Endothelial cell of umbilical vein (primary cell): Measurements from ENCODE around the gene BMP2K. TPM values are rescaled to one million over a fixed set of nuclear protein-coding genes. Genes with fewer than 3 reads are reported as not detected.

Experiments
- BruUV-seq: library from RNA; stranded (reverse); fragments of 400-500 nt; replicated peaks from 2 replicates; lab custom pipeline; 2021; lab: Mats Ljungman, UMichigan
- CTCF ChIA-PET: fragments of 300-600, 350-600 bp; sonication (Branson Sonifier 250); formaldehyde crosslinking; loops from one replicate; lab custom pipeline; 2021; ENCODE audit warnings: antibody characterized with exemption, inconsistent platforms; lab: Charles Lee
- POLR2A ChIA-PET: fragments of 300-600, 350-600 bp; sonication (Branson Sonifier 250); formaldehyde crosslinking; loops from one replicate; lab custom pipeline; 2021; ENCODE audit warnings: antibody characterized with exemption, inconsistent platforms; lab: Charles Lee
- DNase-seq: peaks from one replicate; pipeline ENCODE4 v3.0.0-alpha.2; 2011; ENCODE audit warnings: low read depth, low spot score
- FAIRE-seq: peaks from 2 replicates; lab custom pipeline; 2011; peaks lifted over from hg19 to GRCh38; lab: Jason Lieb, UNC
- H2AFZ ChIP-seq: 2 replicates; pipeline ENCODE4 v1.6.0; 2012; ENCODE audit warnings: low read depth, low read length, control low read depth, inconsistent platforms
- H3K27ac ChIP-seq: 2 replicates; pipeline ENCODE4 v1.5.1; 2011; ENCODE audit warnings: low read depth, mild to moderate bottlenecking, control low read depth, low read length, moderate library complexity; ENCODE audit not compliant: insufficient read depth
- H3K27me3 ChIP-seq, 2 experiments: 2 replicates each; pipeline versions ENCODE4 v1.6.0 to v1.6.1; 2011; ENCODE audit warnings: low read length in 2 of 2, mixed read lengths in 1 of 2; ENCODE audit not compliant: control insufficient read depth in 2 of 2, insufficient read depth in 2 of 2
- H3K36me3 ChIP-seq, 2 experiments: 2 replicates in 1 of 2; 3 replicates in 1 of 2; pipeline ENCODE4 v1.5.1; 2011; ENCODE audit warnings: low read length in 2 of 2, mild to moderate bottlenecking in 1 of 2, moderate library complexity in 1 of 2; ENCODE audit not compliant: control insufficient read depth in 2 of 2, insufficient read depth in 2 of 2; ENCODE audit errors: extremely low read depth in 1 of 2
- H3K4me1 ChIP-seq: 3 replicates; pipeline ENCODE4 v1.5.1; 2011; ENCODE audit warnings: mild to moderate bottlenecking, low read length; ENCODE audit not compliant: control insufficient read depth, insufficient read depth; ENCODE audit errors: extremely low read depth
- H3K4me2 ChIP-seq: 2 replicates; pipeline ENCODE4 v1.6.1; 2011; ENCODE audit warnings: low read length, control low read depth, mixed read lengths; ENCODE audit not compliant: insufficient read depth
- H3K4me3 ChIP-seq, 3 experiments: fragments of 200-600 bp in 1 of 3; sonication (generic), shearing (Covaris generic) in 1 of 3; replicated peaks in 1 of 3; 2 replicates each; pipeline ENCODE4 v1.5.1; 2011 to 2016; ENCODE audit warnings: control low read depth in 3 of 3, low read length in 3 of 3, mild to moderate bottlenecking in 2 of 3, inconsistent platforms in 1 of 3, low read depth in 1 of 3, moderate library complexity in 1 of 3; ENCODE audit not compliant: insufficient read depth in 1 of 3
- H3K79me2 ChIP-seq: 2 replicates; pipeline ENCODE4 v1.6.0; 2012; ENCODE audit warnings: low read length, inconsistent platforms; ENCODE audit not compliant: control insufficient read depth, insufficient read depth
- H3K9ac ChIP-seq: replicated peaks from 2 replicates; pipeline ENCODE3; 2011; ENCODE audit warnings: low read length, control low read depth; ENCODE audit not compliant: insufficient read depth; ENCODE audit errors: extremely low read depth
- H3K9me1 ChIP-seq: replicated peaks from 3 replicates; pipeline ENCODE4 v1.6.0; 2011; ENCODE audit warnings: mild to moderate bottlenecking, low read length; ENCODE audit not compliant: control insufficient read depth, insufficient read depth; ENCODE audit errors: extremely low read depth
- H3K9me3 ChIP-seq: replicated peaks from 2 replicates; pipeline ENCODE4 v1.5.1; 2012; ENCODE audit warnings: low read length, inconsistent platforms; ENCODE audit not compliant: control insufficient read depth, insufficient read depth
- H4K20me1 ChIP-seq: replicated peaks from 2 replicates; pipeline ENCODE3; 2011; ENCODE audit warnings: mild to moderate bottlenecking, low read length; ENCODE audit not compliant: control insufficient read depth, insufficient read depth; ENCODE audit errors: extremely low read depth
- EZH2 ChIP-seq: IDR thresholded peaks from 2 replicates; pipeline ENCODE4 v1.6.1; 2012; ENCODE audit warnings: borderline replicate concordance, low read depth, mild to moderate bottlenecking, moderate library complexity, low read length, inconsistent platforms; ENCODE audit not compliant: severe bottlenecking
- FOS ChIP-seq: IDR thresholded peaks from 2 replicates; pipeline ENCODE4 v1.6.1; 2011; ENCODE audit warnings: mild to moderate bottlenecking, low read length, moderate library complexity, borderline replicate concordance; ENCODE audit not compliant: insufficient read depth
- GATA2 ChIP-seq: IDR thresholded peaks from 2 replicates; pipeline ENCODE4 v1.7.0; 2011; ENCODE audit warnings: low read depth, mild to moderate bottlenecking, moderate library complexity, mixed read lengths, low read length; ENCODE audit not compliant: insufficient read length, insufficient read depth
- JUN ChIP-seq: IDR thresholded peaks from 2 replicates; pipeline ENCODE4 v1.6.1; 2011; ENCODE audit warnings: borderline replicate concordance, low read depth; ENCODE audit not compliant: insufficient read length, insufficient read depth
- MYC ChIP-seq: IDR thresholded peaks from one replicate; pipeline ENCODE4 v1.6.1; 2011; ENCODE audit warnings: mild to moderate bottlenecking, low read depth, low read length
- POLR2A ChIP-seq: IDR thresholded peaks from 2 replicates; pipeline ENCODE4 v1.6.1; 2012; ENCODE audit warnings: low read depth, mild to moderate bottlenecking, control low read depth, low read length
- POLR2AphosphoS5 ChIP-seq: IDR thresholded peaks from 2 replicates; pipeline ENCODE4 v1.6.1; 2012; ENCODE audit warnings: low read depth, mild to moderate bottlenecking, control low read depth, low read length, moderate library complexity; ENCODE audit not compliant: insufficient read depth
- dilution Hi-C: fragments of 300-500 bp; cut with MboI; formaldehyde crosslinking; loops from one replicate; pipeline ENCODE4 v1.15.0; 2019; ENCODE audit warnings: low sequenced_read_pairs; ENCODE audit not compliant: extremely low pct_ligation_motif_present
- intact Hi-C: fragments of 100-400 bp; cut with micrococcal nuclease; formaldehyde crosslinking; loops from one replicate; pipeline ENCODE4 v1.10.0; 2022
- polyA plus RNA-seq, 4 experiments: library from polyadenylated mRNA; depleted of rRNA in 3 of 4; stranded (reverse) in 3 of 4; unstranded in 1 of 4; fragments of >200 nt; gene quantifications; 2 replicates each; pipeline versions ENCODE4 v1.2.1 to v1.2.3, GENCODE V29; 2011 to 2012; ENCODE audit warnings: missing spikeins in 1 of 4
- total RNA-seq: library from RNA; stranded (reverse); gene quantifications from 2 replicates; pipeline ENCODE4 v1.2.3, GENCODE V29; 2021
- TF ChIP-seq, protein P1 (sequence below): IDR thresholded peaks from 2 replicates; pipeline ENCODE4 v1.6.1; 2011; ENCODE audit not compliant: insufficient read depth, insufficient read length
- TF ChIP-seq, protein P2 (sequence below), 2 donors: IDR thresholded peaks; 1 replicate in 1 of 2; 2 replicates in 1 of 2; pipeline ENCODE4 v1.5.1; 2011; ENCODE audit warnings: low read length in 2 of 2, mild to moderate bottlenecking in 2 of 2, moderate library complexity in 2 of 2, control low read depth in 1 of 2, inconsistent platforms in 1 of 2, low read depth in 1 of 2; ENCODE audit not compliant: insufficient read depth in 1 of 2; ENCODE audit errors: extremely low read depth in 1 of 2

The BMP2K gene
- total and polyA plus RNA-seq, 2 donors (not counting 3 experiments of a cell fraction or from before 2014, with no cell fraction given), result 16.1 to 37.9 TPM

DNA sequence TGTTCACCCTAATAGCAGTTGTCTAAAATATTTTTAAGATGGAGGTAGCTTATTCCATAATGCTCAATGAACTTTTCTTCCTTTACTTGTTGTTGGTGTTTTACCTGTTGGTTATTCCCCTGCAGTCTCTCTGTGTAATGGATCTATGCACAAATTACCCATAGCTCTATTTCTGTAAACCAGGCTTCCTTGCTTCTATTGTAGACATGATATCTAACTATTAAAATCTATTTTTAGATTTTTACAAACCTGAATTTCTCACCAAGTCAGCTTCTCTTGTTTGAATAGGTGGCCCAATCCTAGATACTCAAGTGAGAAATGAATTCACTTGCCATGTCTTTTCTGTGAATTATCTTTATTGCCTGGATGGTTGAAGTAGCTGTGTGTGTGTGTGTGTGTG lies 24.8 kb downstream of the BMP2K start:
- CTCF ChIA-PET, result interaction anchor here (1.1 to 1.8 kb wide), 6 partner anchors 10 to 188 kb away, joined by 3 to 5 read pairs (median 4); no protein-coding TSS in a partner anchor
- Histone ChIP-seq H3K4me1 (no peaks in the 10 kb centered on the region), H3K9me1 (no peaks in the 10 kb centered on the region), H3K27ac (no peak overlapping the region), H3K27me3 (no peaks in the 10 kb centered on the region), H2AFZ (no peak overlapping the region), H4K20me1 (peaks cover 3% of the 10 kb centered on the region), H3K9ac (no peak overlapping the region), H3K4me2 (no peak overlapping the region), H3K9me3 (no peaks in the 10 kb centered on the region), H3K4me3 (no peak overlapping the region), H3K79me2 (peaks cover 79% of the 10 kb centered on the region), H3K36me3 (no peaks in the 10 kb centered on the region)
- intact Hi-C loops, result no loop called here
- BruUV-seq, result no TSS peak
- dilution Hi-C loops, result no loop called here
- POLR2A ChIA-PET, result no interaction called here
- DNase-seq (no peak), FAIRE-seq (no peak)
- no peak for TF ChIP-seq MYC
- TF ChIP-seq, protein P1, sequence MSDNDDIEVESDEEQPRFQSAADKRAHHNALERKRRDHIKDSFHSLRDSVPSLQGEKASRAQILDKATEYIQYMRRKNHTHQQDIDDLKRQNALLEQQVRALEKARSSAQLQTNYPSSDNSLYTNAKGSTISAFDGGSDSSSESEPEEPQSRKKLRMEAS, result no peak
- no peak for TF ChIP-seq POLR2A
- TF ChIP-seq POLR2AphosphoS5, result no peak
- no peak for TF ChIP-seq GATA2
- TF ChIP-seq JUN, result no peak
- TF ChIP-seq EZH2, result no peak
- no peak for TF ChIP-seq FOS
- TF ChIP-seq, protein P2, sequence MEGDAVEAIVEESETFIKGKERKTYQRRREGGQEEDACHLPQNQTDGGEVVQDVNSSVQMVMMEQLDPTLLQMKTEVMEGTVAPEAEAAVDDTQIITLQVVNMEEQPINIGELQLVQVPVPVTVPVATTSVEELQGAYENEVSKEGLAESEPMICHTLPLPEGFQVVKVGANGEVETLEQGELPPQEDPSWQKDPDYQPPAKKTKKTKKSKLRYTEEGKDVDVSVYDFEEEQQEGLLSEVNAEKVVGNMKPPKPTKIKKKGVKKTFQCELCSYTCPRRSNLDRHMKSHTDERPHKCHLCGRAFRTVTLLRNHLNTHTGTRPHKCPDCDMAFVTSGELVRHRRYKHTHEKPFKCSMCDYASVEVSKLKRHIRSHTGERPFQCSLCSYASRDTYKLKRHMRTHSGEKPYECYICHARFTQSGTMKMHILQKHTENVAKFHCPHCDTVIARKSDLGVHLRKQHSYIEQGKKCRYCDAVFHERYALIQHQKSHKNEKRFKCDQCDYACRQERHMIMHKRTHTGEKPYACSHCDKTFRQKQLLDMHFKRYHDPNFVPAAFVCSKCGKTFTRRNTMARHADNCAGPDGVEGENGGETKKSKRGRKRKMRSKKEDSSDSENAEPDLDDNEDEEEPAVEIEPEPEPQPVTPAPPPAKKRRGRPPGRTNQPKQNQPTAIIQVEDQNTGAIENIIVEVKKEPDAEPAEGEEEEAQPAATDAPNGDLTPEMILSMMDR (IDR thresholded peaks at IDR 0.05; ENCODE audit: extremely low read depth in 1 of 2, insufficient read depth in 1 of 2, low read depth in 1 of 2, low read length in 2 of 2), result no peak
